OCI-LY1 (cell line): ENCODE data around the gene POLR3B.

ENCODE experiments used
- EZH2 ChIP-seq: fragments of 200-600 bp; sonication (generic), shearing (Covaris generic); IDR thresholded peaks from 2 replicates; pipeline ENCODE4 v1.8.0; 2017; ENCODE audit warnings: borderline replicate concordance, mixed run types, mild to moderate bottlenecking, antibody characterized with exemption, low read length, moderate library complexity, mixed read lengths
- TF ChIP-seq, protein P1 (sequence below): fragments of 200-600 bp; sonication (generic), shearing (Covaris generic); IDR thresholded peaks from 2 replicates; pipeline ENCODE4 v1.5.1; 2017; ENCODE audit warnings: mild to moderate bottlenecking, antibody characterized with exemption, low read length, moderate library complexity, mixed read lengths

DNA sequence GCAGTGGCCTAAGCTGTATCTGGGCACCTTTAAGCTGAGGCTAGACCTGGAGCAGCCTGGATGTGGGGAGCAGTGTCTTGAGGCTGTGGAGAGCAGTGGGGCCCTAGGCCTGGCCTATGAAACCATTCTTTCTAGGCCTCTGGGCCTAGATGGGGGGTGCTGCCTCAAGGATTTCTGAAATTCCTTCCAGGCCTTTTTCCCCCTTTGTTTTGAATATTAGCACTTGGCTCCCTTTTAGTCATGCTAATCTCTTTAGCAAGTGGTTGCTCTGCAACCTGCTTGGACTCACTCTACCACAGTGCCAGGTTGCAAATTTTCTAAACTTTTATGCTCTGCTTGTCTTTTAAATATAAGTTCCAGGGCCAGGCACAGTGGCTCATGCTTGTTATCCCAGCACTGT, 183.7 kb downstream of the POLR3B start:
- TF ChIP-seq, protein P1, sequence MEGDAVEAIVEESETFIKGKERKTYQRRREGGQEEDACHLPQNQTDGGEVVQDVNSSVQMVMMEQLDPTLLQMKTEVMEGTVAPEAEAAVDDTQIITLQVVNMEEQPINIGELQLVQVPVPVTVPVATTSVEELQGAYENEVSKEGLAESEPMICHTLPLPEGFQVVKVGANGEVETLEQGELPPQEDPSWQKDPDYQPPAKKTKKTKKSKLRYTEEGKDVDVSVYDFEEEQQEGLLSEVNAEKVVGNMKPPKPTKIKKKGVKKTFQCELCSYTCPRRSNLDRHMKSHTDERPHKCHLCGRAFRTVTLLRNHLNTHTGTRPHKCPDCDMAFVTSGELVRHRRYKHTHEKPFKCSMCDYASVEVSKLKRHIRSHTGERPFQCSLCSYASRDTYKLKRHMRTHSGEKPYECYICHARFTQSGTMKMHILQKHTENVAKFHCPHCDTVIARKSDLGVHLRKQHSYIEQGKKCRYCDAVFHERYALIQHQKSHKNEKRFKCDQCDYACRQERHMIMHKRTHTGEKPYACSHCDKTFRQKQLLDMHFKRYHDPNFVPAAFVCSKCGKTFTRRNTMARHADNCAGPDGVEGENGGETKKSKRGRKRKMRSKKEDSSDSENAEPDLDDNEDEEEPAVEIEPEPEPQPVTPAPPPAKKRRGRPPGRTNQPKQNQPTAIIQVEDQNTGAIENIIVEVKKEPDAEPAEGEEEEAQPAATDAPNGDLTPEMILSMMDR = no peak
- TF ChIP-seq EZH2 = no peak
